NCI-H1417 treated with DMSO at 0.1 percent for 48 hours (cell line): Measurements from ENCODE around the gene FHIT.
A peak's percentile ranks its signal among the peaks of the same experiment; 100 is the strongest.

Experiments
- DNase-seq: peaks from one replicate; lab custom pipeline; 2025; lab: John Stamatoyannopoulos, UW

FHIT gene

DNA sequence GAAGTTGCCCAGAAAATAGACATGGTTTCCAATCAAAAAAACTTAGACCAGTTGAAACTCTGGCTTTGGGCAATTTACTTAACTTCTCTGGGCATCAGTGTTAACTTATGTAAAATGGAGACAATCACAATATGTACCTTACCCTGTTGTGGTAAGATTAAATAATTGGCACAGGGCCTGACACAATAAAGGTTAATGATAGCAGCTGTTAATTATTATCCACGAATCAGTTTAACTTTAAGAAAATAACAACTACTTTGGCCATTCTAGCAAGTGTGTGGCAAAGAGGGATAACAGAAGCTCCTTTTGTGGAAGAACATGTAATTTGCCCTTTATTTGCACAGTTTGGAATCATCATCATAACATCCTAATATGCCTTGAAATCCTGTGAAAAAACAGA, 787.6 kb downstream of the FHIT start:
- no peak for DNase-seq

DNA sequence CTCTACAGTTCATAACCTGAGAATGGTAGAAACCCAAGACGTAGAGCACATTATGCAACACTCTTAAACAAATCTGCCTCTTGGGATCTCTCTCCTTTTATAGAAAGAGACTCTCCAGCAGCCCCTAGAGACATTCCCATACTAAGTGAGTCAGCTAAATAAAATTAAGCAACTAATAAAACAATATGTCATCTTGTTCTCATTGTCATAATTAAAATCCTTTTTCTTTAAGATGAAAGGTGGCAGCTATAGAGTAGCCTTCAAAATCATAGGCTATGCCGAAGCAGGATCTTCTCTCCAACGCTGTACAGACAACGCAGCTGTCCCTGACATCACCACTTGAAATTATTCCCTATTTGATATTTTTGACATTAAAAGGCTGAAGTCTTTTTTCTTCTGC, 790.0 kb downstream of the FHIT start:
- no peak for DNase-seq

- DNase-seq: no peak
These were observed 795.1 kb downstream of the FHIT start for GRCh38 chr3:60456180-60456579.

- no peak for DNase-seq
These were observed 797.9 kb downstream of the FHIT start for GRCh38 chr3:60453326-60453725.

DNA sequence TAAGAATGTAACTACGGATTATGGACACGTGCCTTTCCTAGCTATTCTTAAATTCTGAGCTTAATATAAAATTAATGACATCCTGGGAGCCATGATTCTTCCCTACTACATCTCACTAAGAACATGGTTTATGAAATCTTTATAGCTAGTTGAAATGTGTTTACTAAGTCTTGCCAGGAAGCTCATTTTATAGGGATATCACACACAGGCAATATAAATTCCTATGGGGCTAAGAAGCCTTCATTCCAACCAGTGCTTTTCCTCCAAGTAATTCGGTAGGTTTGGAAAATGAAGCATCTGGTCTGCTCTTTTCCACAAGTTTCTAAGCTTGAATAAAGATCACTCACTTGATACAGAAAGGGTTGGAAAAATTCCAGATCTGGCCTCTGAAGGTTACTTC, 802.6 kb downstream of the FHIT start:
- no peak for DNase-seq

DNA sequence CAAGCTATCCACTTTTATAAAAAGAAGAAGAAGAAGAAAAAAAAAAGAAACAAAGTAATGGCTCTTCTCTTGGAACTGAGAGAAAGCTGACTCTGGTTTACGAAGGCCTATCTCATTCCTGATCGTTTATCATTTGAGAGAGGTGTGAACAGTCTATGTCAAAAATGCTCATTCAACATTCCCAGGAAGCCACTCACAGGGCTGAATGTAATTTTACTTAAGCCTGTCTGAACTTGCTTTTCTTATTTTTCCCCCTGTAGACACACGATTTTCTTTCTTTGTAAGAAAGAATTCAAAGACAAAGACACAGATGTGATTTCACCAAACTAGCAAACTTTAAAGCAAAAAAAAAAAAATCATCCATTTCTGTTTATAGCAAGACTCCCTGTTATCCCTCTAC, 805.8 kb downstream of the FHIT start:
- DNase-seq: no peak

GRCh38 chr3:60444898-60445437, 806.3 kb downstream of the FHIT start:
- DNase-seq: no peak

DNA sequence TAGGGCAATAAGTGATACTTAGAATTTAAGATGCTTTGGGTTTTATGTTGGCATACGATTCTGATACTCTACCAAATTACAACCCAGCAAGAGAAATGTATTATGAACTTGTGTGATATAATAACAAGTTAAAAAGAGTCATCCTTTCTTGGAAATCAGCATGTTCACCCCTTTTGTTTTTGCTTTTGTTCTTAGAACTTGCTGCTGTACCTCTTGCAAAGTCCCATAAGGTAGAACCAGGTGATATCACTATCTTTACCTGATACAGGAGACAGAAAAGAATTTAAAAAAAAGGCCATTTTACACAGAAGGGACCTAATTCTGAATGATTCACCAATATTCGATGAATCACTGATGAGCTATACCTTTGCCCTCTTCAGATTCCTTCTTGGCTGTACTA, 810.4 kb downstream of the FHIT start:
- no peak for DNase-seq

DNA sequence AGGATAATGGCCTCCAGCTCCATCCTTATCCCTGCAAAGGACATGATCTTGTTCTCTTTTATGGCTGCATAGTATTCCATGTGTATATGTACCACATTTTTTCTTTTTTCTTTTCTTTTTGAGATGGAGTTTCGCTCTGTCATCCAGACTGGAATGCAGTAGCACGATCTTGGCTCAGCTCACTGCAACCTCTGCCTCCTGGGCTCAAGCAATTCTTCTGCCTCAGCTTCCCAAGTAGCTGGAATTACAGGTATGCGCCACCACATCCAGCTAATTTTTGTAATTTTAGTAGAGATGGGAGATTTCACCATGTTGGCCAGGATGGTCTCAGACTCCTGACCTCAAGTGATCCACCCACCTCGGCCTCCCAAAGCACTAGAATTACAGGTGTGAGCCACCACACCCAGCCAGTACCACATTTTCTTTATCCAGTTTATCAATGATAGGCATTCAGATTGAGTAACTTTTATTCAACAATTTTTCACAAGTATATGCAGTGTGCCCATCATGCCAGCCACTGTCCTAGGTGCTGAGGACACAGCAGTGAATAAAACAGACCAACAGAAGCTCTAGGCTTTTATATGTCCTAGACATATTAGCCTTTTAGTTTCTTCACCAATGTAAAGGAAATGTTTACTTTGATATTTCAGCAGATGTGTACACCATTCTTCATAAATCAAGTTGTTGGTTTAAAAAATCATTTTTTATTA, 815.2 kb downstream of the FHIT start:
- DNase-seq: no peak

DNA sequence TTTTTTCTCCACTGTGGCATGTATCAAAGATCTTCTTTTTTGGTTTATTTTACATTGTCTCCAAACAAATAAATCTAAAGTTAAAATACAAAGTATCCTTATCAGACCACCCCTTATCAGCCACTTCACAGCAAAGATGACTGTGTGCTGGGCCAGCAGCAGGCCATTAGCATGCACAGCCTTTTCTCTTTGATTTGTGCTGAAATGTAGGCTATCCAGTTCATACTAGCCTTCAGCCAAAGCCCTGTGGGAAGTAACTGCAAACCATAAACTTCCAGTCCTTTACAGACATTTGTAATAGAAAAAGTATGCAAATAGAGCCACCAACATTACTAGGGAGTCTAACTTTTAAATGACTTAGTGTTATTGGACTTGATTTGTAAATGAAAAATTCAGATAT, 816.3 kb downstream of the FHIT start:
- no peak for DNase-seq

DNA sequence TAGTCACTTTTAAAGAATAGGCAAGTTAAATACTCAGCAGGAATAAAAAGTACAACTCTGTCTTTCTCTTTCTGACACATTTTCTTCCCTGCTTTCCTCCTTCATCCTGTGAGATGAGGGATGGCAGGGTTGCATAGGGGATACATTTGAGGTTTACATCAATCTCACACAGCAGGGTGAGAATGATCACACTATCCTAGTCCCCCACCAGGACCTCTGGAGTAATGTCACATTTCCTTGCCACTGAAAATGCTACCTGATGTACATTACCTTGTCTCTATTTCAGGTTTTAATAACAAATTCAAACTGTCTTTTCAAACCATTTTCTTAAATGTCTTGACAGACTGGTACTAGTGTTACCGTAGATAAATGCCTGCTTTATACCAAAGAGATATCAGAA, 816.9 kb downstream of the FHIT start:
- no peak for DNase-seq

DNA sequence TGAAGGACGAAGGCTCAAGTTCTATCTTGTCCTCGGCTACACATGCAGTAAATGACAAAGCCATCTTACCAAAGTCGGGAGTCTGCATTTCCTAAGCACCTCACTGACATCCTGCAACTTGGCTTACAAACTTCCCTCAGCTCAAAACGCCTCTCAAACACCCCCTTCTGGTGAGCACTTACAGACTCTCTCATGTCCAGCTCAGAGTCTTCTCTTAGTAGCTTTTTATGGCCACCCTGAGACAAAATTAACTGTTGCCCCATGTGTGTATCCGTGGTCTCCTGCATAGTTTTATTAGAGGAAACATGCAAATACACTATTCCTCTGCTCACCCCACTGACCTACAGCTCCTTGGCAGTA, 819.7 kb downstream of the FHIT start:
- no peak for DNase-seq

GRCh38 chr3:60430205-60430604, 821.0 kb downstream of the FHIT start:
- no peak for DNase-seq

- DNase-seq: no peak
These were observed 824.1 kb downstream of the FHIT start for GRCh38 chr3:60427109-60427508.

DNA sequence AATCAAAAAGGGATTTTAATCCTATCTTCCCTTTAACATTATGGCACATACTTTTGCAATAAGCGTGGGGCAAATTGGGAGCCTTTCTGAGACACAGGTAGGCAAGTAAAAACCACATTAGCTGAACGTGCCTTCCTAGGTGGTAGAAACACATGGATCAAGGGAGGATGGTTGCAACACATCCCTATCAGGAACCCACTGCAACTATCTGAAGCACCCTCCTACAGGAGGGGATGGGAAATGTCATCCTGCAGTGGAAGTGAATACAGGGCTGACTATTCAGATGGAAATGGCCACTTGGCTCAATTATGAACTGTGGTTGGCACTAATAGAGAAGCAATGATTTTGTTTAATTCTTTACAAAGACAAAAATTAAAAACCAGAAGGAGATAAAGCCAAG, 826.3 kb downstream of the FHIT start:
- DNase-seq: no peak

DNA sequence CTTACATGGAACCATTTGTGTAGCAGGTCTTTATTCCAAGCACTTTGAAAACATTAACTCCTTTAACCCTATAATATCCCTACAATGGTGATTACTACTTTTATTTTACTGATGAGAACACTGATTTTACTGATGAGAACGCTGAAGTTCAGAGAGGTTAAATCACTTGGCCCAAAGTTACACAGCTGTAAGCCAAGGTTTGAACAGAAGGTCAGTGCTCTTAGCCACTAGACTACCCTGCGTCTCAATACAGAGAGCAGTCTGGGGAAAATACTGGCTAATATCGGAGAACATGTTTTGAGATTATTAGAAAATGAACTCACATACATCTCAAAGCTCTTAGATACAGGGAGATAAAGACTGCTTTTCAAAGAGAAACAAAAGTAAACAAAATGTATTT, 827.2 kb downstream of the FHIT start:
- no peak for DNase-seq

DNA sequence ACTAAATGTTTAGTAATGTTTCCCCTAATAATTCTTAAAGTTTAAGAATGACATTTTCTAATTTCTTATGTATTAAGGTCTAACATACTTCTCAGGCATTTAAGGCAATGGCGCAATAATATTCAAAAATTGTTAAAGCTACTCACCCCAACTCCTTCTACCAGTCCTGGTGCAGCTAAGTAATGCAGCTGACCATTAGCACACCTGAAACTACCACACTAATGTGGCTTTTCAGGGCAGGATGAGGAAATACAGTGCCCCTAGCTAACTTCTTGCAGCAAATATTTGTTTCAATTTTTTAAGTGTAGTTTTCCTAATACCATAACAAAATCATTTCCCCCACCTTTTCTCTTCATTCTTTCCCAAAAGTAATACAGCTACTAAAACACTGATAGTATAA, 827.7 kb downstream of the FHIT start:
- no peak for DNase-seq

GRCh38 chr3:60421749-60422446, 829.4 kb downstream of the FHIT start:
- no peak for DNase-seq

DNA sequence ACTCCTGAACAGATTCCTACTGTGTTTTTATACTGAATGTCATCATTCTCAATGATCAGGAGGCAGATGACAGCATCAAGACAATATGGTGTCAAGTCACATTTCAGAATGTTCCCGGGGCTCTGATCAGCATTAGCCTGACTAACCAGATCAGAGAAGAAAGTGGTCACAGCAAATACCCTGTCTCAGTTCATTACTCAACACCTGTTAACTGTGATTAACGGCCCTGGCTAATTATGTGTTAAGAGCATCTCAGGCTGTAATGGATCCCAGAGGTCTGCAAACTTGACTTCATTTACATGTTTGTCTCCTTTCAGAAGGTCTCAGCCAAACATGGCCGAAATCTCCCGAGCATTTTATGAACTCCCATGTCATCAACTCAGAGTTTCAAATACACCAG, 833.7 kb downstream of the FHIT start:
- peak; percentile 39 for DNase-seq

DNA sequence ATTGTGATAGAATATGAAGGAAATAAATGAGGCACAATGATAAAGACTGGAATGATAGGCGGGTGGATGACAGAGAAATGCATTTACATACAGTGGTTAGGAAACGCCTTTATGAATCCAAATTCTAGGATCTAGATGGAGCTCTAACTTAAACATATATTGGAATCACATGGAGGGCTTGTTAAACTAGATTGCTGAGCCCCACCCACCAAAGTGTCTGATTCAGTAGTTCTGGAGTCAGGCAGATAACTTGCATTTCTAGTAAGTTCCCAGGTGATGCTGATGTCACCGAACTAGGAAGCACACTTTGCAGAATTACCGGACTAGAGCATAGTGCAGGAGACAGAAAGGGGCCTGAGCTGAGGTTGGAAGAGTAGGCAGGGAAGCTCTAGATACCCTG, 837.2 kb downstream of the FHIT start:
- no peak for DNase-seq

DNA sequence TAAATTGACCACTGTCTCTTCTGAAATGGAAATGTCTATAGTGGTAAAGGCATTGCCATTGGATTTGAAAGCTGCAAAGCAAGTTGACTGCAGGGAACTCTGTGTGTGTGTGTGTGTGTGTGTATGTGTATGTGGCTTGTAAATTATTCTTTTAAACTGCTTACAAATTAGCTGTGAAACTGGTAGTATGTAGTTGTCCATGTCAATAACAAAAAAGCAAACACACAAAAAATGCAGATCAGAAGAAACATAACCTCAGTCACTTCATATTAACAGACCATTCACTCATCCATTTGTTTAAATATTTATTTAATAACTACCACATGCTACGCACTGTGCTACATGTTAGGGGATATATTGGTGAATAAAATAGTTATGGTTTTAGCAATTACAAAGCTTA, 837.7 kb downstream of the FHIT start:
- DNase-seq: no peak

DNA sequence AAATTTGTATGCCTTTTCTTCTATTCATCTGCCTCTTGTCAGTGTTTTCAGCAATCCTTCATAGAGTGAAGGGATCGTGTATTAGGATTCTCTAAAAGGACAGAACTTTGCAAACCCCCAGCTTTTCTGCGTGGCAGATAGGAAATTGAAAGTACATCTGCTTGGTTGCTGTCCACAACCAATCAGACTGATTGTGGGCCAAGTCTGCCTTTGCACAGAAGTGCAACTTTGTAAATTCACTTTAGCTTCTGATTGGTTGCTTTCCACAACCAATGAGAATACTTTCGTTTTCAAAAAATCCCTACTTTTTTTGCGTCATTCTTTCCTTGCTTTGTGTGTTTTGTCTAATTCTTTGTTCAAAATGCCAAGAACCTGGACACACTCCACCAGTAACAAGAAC, 847.4 kb downstream of the FHIT start:
- DNase-seq: no peak

DNA sequence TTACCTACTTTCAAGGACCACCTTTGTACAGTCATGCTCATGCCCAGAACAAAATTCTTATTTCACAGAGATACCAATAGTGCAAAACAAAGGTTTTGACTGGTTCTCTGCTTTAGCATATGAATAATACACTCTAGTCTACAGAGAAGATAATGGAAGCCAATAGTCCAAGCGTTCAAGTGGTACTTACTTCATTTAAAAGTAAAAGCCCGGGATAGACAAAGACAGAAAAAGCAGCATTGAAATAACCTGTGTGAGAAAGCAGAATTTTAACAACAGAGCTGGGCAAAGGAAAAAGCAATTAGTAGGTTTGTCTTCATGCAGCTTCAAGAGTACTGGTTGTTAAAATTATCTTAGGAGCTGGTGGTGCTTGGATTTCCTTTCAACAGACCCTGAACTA, 848.3 kb downstream of the FHIT start:
- no peak for DNase-seq
